GM12892 (cell line): ENCODE measurements around the gene TRAF3.

ENCODE experiments used
- POLR2A ChIP-seq: IDR thresholded peaks from 2 replicates; pipeline ENCODE4 v1.6.1; 2011; ENCODE audit warnings: low read depth, low read length, control low read depth
- POLR2AphosphoS5 ChIP-seq: IDR thresholded peaks from 2 replicates; pipeline ENCODE4 v1.6.1; 2011; ENCODE audit warnings: low read depth, low read length, control low read depth
- TAF1 ChIP-seq: IDR thresholded peaks from 2 replicates; pipeline ENCODE4 v1.6.1; 2011; ENCODE audit warnings: low read depth, mild to moderate bottlenecking, control low read depth, low read length, borderline replicate concordance

DNA sequence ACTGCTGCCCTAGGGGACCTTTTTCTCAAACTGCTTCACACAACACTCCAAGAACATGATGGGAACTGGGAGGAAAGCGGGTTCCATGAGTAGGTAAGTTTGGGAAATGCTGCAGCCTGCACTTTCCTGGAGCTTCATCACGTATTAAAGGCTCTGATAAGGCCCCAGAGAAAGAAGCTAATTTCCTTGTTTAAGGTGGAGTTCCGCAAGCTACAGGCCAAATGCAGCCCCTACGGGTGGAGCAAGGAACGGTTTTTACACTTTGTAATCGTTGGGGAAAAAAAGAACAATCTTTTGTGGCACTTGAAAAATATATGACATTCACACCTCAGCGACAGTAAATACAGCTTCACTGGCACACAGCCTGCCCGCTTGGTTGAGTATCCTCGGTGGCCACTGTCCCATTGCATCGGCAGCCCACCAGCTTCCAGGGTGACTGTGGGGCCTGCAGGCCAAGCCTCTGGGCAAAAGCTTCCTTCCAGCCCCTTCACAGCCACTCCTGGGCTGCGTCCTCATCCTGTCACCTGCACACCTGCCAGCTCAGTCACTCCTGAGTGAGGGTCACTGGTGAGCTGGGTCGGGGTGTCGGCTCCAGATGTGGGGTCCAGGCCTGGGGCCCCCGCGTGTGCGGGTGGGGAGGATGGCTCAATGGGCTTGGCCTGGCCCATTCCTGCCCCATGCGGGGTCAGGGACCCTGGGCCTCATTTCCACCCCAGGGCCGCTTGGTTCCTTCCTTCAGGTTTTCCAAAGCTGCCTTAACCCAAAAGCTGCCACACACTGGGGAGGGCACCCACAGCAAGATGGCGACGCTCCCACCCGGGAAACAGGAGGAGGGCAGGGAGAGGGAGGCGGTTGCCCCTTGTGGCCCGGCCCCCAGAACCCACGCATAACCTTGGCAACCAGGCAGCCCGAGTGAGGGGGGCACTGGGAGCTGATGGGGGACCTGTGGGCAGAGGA lies 147.7 kb downstream of the TRAF3 start:
- TF ChIP-seq POLR2A (no peak), POLR2AphosphoS5 (no peak), TAF1 (no peak)
